T-helper 1 cell (primary cell): Measurements from ENCODE around the gene ZNF544.
A peak's percentile ranks its signal among the peaks of the same experiment; 100 is the strongest.

Experiments used
- DNase-seq, 5 donors: peaks; one replicate each; pipeline ENCODE4 v3.0.0-alpha.2; 2012 to 2020
- total RNA-seq, 4 donors: gene quantifications; one replicate each; lab custom pipeline; 2026; lab: John Stamatoyannopoulos, UW

Gene ZNF544
- total RNA-seq, result 11.5 to 43.1 (median 29.1) reads per million in 4 donors

DNA sequence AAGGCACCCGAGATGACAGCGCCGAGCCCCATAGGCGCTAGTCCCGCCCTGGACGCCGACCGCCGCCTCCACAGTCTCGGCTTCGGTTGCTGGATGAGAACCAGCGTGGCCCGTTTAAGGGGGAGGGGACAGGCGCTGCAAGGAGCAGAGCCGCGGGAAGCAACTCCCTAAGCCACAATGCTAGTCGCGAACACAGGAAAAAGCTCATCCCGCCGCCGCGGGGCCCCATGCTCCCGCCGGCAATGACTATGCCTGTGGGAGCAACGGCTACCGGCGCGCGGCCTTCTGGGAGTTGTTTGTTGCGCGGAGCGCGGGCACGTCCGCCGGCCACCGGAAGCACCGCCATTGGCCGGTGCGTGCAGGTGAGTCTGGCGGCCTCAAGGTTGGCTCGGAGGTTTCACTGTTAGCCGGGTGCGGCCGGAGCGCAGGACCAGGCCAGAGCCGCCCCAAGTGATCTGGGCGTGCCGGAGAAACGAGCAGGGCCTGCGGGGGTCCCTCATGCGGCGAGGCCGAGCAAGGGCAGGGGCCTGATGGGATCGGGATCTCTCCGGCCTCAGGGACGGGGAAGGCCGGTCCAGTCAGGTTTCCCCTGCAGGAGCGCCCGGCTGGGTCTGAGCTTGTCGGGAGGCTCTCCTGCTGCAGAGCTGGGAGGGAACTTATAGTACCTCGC, at the start of gene ZNF544:
Gene ZNF544 (plus strand): TSS at position 330 of the 670 bp plus-strand sequence. CDS start 15,110 bp downstream, outside the sequence.
- DNase-seq, result peak in 3 of 5 donors; percentile 22 to 72 (median 25)

DNA sequence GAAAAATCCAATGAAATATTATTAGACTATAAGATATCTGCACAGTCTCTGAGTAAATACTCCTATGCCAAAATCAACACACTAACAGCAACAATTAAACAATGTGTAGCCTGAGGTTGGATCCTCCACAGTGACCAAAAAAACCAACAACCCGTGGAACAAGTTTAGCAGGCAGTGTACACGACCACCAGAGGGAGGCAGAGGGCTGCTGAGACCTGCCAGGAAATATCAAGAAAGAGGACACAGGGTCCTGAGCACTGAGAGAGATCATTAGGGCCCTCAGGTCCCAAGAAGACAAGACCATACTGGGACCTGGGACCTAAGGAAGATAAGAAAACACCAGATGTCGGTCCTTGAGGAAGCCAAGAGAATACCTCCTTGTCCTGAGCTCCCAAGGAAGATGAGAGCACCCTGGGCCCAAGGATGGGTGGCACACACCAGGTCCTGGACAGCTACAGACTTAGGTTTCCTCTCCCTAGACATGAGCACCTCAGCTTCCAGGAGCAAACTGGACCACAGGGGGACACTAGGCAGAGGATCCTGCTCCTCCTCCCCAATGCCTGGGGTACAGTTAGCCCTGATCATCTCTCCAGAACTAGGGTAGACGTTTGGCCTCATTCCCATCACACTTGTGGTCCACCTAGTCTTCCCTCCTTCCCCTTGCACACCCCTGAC, 46.7 kb upstream of the ZNF544 start:
- peak; percentile 16 to 69 (median 37) for DNase-seq

DNA sequence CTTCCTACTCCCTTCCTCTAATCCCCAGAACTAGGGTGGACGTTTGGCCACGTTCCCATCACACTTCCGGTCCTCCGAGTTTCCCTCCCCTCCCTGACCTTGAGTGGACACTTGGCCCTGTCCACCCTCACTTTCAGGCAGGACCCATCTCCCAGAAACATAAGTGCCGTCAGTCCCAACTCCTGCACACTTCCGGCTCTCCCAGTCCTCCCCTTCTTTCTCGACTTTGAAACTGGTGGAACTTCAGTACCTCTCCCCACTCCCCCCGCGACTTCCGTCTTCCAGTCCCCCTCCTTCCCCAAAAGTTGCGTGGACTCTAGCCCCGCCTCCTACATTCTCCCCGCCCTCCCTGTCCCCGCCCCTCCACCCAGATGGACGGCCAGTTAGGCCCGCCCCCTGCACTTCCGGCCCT, 46.1 kb upstream of the ZNF544 start:
- peak in 4 of 5 donors; percentile 79 to 87 (median 82) for DNase-seq

DNA sequence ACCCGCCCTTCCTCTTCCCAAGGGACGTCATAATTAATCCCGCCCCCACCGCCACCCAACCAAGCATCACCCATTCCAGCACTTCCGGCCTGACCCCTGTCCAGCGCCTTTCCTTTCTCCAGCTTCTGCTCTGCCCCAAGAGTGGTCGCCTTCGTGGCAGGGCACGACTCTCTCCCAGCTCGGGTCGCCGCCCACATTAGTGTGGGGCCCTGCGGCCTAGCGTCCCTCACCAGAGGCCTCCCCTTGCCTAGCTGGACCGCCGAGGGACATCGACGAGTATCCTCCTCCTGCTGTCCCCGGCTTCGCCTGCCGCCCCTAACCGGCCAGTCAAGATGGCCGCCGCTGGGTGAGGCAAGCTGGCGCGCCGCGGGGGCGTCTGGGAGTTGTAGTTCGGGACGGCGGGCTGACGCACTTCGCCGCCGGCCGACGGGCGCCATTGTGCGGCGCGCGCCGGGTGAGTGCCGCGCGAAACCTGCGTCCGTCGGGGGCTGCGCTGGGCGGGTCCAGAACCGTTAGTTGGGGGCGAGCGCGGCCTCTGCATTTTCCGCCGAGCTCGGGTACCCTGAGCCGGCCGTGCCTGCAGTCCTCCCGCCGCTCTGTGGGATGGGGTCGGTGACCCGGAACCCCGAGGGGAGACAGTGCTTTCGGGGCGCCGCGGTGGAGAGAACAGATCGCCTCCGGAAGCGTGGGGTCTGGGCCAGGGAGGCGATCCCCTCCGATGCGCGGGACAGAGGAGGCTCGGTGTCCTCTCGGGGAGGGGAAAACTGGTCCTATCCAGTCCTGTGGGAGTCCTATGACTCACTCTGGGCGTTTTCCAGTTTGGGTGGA, 45.5 kb upstream of the ZNF544 start, which contains the start of gene ZNF274:
Gene ZNF274 (plus strand): TSS at position 73 of the 828 bp plus-strand sequence. CDS start 905 bp downstream, outside the sequence.
- DNase-seq, result peak; percentile 81 to 94 (median 90)

DNA sequence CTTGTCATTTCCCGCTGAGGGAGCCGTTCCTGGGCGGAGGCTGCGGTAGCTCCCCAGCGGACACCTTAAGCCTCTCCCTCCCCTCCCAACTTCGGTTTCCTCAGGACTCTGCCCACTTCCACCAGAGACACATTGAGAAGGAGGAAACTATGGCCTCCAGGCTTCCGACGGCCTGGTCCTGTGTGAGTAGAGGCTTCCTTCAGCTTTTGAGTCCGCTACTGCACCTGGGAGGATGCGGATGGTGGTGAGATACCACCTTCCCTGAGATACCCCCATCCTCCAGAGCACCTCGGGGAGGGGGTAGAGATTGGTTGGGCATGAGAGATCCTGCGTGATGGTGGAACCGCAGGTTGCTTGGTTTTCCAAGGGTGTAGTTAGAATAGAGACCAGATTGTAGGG, 44.9 kb upstream of the ZNF544 start:
- peak in 1 of 5 donors; percentile 54 for DNase-seq

DNA sequence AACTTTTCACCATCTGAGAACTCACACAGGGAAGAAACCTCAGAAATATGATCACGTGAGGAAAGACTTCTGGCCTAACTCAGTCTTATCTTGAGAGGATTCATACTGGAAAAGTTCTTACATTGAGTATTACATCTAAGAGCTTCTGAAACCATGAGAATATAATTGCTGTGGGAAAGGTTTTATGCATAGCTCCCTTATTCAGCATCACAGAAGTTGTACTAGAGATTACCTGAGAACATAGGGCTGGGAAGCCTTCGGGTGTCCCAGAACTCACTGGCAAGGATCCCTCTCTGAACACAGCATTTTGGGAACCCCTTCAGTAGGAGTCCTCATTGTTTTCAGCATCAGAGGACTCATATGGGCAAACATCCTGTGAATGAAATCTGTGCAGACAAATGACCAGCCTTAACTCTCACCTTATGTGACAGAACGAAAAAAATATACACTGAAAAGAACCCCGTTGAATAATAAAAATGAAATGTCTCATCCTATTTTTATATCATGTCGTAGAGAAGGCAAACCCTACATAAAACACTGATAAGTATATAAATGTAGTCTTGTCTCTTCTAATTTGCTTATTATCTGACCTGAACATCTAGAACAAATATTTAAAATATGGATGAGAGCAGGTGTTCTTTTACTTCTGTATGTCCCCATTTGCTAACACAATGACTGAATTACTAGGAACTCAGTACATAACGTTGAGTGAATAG, 31.7 kb upstream of the ZNF544 start:
- DNase-seq, result peak in 1 of 5 donors; percentile 21

DNA sequence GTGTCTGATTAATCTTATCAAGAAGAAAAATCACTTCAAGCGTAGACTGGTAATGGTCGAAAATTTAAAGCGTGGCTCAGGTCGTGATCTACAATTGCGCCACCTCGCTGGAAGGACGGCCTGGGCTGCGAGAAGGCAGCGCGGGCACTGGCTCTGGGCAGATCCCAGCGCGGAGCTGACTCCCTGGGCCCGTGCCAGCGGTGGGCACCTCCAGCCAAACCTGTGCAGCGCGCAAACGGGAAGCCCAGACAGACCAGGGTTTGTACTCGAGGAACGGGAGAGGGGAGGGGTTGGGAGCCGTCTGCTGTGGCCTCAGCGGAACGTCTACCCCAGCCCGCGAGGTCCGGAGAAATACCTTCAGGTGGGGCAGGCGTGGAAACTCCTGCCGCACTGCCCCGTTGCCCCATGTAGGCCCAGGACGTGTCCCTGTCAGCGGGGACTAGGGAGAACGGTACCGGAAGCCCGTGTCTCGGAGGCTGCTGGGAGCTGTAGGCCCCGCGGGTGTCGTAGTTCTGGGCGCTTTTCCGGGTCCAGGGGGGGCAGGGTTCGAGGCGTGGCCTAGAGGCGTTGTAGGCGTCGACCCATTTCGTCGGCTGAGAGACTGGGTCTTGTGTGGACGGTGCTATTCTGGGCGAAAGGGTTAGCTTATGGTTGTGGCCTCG, 24.8 kb upstream of the ZNF544 start:
- DNase-seq, result no peak

DNA sequence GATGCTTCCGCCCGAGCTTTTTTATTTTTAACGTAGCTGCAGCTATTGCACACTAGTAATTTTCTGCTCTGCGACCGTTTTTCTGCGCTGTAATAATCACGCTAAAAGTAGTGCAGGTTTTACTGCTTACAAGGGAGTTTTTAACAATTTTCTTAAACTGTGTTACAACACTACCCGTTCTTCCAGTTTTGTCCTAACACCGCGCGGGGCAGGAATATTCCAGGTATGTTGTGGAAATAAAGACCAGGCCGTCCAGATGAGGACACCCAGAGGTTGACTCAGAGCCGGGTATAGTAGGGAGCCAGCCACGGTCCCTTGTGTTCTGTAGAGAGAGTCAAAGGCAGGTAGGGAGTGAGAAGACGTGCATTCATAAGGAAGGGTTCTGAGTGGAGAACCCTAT, 24.1 kb upstream of the ZNF544 start:
- DNase-seq, result no peak

DNA sequence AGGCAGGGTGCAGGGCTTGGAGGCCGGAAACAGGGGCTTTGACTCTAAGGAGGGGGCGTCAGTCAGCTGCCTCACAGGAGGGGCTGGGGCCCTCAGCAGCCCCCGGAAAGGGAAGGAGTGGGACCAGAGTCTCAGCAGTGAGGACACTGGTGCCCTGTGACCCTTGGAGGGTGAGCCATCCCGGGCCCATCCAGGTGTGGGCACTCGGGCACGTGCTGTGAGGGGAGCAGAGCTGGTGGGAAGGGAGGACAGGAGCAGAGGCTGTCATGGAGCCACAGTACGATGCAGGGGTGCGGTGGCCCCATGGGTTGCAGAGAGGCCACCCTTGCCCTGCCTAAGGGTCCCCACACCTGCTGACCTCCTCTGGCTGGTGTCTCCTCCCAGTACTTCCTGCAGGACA, 19.1 kb upstream of the ZNF544 start:
- no peak for DNase-seq

DNA sequence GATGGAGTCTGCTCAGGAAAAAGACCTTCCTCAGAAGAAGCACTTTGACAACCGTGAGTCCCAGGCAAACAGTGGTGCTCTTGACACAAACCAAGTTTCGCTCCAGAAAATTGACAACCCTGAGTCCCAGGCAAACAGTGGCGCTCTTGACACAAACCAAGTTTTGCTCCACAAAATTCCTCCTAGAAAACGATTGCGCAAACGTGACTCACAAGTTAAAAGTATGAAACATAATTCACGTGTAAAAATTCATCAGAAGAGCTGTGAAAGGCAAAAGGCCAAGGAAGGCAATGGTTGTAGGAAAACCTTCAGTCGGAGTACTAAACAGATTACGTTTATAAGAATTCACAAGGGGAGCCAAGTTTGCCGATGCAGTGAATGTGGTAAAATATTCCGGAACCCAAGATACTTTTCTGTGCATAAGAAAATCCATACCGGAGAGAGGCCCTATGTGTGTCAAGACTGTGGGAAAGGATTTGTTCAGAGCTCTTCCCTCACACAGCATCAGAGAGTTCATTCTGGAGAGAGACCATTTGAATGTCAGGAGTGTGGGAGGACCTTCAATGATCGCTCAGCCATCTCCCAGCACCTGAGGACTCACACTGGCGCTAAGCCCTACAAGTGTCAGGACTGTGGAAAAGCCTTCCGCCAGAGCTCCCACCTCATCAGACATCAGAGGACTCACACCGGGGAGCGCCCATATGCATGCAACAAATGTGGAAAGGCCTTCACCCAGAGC, 16.2 kb upstream of the ZNF544 start:
- DNase-seq, result no peak

DNA sequence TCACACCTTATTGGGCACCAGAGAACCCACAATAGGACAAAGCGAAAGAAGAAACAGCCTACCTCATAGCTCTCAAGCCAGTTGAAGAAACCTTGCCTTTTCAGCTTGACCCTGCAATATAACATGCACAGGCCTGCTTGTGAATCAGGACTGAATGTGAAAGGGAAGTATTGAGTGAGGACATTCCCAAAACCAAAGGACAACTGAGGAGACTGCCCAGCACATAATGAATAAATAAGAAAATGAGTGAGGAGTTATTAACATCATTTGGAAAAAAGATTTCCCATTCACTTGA, 15.7 kb upstream of the ZNF544 start:
- no peak for DNase-seq

DNA sequence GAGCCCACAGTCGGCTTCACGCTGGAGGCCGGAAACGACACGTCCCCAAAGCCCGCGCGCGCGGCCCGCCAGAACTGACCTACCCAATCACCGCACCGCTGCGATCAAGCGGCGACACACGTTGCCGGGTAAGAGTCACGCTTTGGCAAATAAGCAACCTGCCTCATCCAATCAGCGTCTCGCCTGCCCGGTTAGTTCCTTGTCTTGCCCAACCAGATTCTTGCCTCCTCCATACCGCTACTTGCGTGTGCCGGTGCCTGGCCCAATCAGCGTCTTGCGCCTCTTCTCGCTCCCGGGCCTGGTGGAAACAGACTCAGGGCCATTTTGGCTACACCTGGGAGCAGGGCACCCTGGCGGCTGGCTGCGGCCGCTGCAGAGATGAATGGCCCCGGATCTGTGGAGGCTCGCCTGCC, 11.6 kb upstream of the ZNF544 start:
- DNase-seq, result no peak

DNA sequence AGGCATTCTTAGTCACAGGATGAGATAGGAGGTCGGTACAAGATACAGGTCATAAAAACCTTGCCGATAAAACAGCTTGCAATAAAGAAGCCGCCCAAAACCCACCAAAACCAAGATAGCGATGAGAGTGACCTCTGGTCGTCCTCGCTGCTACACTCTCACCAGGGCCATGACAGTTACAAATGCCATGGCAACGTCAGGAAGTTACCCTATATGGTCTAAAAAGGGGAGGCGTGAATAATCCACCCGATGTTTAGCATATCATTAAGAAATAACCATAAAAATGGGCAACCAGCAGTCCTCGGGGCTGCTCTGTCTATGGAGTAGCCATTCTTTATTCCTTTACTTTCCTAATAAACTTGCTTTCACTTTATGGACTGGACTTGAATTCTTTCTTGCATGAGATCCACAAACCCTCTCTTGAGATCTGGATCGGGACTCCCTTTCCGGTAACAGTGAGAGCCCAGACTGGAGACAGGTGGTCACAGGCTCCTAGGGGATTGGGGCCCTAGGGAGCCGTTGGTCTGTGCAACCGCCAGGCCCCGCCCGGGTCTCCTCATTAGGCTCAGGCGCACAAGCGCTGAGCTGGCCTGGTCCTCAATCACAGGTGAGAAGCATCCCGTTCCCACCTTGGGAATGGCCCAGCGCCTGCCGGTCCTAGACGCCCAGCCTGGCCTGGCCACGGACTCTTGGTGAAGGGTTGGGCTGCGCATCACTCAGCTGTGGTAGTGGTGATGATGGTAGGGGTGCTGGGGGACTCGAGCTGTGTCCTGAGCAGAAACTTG, 10.9 kb upstream of the ZNF544 start:
- DNase-seq, result no peak

DNA sequence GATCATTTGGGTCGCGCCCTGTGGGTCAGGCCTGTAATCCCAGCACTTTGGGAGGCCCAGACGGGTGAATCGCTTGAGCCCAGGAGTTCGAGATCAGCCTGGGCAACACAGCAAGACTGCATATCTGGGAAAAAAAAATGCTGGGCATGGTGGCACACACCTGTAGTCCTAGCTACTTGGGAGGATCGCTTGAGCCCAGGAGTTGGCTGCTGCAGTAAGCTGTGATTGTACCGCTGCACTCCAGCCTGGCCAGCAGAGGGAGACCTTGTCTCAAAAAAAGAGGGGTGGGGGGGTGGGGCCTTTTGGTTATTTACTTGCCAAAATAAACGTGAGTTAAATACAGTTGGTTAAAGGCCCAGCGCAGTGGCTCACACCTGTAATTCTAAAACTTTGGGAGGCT, 9.8 kb upstream of the ZNF544 start:
- peak in 3 of 5 donors; percentile 18 to 33 (median 29) for DNase-seq

DNA sequence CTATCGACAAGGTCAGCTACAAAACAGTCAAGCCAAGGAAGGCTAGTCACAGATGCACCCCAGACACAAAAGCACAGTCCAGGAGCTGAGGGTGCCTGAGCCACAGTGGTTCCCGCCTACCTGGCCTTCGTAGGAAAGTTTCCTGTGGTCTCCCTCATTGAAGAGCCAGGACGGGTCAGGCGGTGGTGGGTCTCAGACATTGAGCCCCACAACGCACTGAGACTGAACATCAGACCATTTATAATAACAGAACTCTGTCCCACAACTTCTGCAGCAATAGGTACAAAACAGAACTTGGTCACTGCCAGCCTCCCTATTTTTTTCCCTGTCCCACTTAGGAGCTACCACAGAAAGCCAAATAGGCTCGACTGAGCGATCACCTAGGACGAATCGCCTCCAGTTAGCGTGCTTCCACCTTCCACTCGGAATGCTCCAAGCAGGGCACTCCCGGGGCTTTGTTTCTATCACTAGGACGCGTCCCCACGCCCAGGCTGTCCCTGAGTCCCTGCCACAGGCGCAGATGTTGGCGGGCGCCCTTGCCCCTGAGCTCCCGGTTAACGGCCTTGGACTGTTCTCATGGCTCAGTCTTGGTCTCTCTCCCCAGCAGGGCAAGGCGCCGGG, 640 bp upstream of the ZNF544 start:
- DNase-seq, result no peak

DNA sequence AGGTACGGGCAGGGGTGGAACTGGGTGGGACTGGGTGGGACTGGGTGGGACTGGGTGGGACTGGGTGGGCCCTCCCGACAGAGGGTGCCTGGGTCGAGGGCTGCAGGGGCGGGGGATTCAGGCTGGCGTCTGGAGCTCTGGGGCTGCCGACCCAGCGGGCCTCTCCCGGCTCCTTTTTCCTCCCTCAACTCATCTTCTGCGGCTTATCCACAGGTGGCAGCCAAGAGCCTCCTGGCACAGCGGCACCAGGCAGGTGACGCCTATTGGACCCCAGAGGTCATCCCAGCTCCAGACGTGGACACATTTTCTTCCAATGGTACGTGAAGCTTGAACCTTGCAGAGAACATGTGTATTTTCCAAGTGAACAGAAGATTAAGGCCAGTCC, 533 bp downstream of the ZNF544 start:
- peak in 1 of 5 donors; percentile 8 for DNase-seq

DNA sequence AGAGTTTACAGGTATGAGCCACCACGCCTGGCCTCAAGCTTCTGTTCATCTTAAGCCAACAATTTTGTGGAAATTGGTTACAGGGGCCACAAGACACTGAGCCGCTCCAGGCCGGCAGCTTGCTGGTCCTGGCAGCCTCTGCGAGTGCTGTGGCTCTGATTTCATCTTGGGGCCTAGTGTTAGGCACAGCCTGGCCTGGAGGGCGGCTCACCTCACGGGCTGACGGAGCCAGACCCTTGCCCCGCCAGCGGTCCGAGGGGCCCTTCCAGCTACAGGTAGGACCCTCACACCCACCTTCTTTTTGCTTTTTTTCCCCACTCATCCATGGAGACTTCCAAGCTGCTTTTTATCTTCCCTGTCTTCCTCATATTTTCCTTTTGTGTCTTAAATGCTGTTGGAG, 8.6 kb downstream of the ZNF544 start:
- no peak for DNase-seq

DNA sequence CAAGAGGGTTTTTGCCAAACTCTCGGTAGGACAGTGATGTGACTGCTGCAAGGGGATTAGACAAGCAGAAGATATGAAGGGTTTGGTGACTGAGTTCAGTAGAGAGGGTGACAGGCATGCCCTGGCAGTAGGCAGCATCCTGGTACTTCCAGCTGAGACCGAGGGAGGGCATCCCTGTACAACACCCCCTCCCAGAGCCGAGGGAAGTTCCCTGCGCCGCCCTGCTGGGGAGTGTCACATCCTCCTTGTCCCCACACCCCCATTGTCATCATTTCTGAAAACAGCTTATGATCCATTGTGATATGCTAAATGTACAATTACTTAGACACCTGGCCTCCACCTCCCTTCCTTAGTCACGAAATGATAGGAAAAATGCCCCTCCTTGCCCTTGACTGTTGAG, 14.6 kb downstream of the ZNF544 start:
- DNase-seq, result no peak

DNA sequence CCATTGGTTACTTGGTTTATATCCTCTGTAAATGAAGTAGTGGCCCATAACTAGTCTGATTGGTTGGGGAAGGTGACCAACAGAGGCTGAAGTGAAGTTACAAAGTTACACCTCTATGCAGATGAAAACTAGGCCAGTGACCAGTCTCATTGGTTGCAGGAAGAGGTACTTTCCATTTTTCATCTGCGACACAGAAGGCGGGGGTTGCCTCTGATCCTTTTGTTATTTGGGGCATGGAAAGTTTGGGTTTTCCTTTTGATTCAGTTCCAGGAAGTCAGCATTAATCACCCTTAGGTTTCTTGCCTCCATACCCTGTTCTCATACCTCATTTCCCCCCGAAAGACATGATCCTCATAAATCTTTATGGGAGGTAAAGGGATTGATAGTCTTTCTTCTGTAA, 20.2 kb downstream of the ZNF544 start:
- no peak for DNase-seq

DNA sequence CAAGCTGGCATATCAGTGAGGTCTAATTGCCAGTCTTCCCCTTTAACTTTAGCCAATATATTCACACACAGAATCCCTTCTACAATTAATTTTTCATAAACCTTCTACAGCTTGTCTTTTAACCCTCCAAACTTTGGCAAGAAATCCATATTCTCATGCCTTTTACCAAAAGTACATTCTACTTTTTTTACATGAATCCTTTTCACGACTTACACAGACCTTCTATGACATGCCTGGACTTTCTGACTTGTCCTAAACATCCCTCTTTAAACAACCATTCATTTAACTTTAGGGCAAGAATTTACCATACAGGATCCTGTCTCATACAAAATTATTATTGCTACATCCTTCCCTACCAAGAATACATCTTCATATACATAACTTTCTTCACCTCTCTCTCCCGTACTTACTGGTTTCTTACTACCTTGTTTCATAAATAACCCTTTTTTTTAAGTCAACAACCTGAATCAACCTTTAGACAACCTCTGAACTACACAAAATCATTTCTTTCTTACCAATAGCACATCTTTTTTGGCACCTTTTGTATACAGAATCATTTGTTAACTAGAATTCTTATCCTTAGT, 23.5 kb downstream of the ZNF544 start:
- no peak for DNase-seq
